HG03066 (cell line): ENCODE data around the gene ISG20.
A peak's percentile ranks its signal among the peaks of the same experiment; 100 is the strongest.

Experiments
- ATAC-seq: cut with Tn5 transposase; IDR thresholded peaks from one replicate; pipeline ENCODE4 v1.9.1; 2021; ENCODE audit warnings: low read depth; ENCODE audit not compliant: unreplicated experiment

ISG20 gene

DNA sequence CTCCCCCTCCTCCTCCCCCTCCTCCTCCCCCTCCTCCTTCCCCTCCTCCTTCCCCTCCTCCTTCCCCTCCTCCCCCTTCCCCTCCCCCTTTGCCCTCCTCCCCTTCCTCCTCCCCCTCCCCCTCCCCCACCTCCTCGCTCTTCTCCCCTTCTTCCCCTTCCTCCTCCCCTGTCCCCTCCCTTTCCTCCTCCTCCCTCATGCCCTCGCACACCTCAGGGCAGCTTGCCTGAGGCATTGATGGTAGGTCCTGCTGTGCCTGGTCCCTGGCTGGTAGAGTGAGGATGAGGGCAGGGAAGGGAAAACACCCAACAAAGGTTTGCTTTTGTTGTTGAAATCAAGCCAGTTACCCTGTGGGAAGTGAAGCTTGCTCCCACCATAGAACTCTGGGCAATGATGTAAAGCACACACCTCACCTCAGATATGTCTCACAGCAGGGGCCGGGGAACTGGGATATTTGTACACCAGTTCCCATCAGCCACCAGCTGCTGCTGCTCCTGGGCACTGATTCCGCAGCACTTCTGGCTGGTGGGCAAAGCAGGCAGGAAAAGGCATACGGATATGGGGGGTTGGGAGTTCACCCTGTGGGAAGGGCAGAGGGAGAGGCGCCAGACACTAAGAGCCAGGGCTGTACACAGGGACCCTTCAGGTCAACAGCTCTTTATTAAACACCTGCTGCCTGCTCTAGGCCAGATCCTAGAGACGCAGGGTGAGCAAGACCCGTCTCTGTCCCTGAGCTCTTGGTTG, 13.8 kb downstream of the ISG20 start:
- no peak for ATAC-seq

DNA sequence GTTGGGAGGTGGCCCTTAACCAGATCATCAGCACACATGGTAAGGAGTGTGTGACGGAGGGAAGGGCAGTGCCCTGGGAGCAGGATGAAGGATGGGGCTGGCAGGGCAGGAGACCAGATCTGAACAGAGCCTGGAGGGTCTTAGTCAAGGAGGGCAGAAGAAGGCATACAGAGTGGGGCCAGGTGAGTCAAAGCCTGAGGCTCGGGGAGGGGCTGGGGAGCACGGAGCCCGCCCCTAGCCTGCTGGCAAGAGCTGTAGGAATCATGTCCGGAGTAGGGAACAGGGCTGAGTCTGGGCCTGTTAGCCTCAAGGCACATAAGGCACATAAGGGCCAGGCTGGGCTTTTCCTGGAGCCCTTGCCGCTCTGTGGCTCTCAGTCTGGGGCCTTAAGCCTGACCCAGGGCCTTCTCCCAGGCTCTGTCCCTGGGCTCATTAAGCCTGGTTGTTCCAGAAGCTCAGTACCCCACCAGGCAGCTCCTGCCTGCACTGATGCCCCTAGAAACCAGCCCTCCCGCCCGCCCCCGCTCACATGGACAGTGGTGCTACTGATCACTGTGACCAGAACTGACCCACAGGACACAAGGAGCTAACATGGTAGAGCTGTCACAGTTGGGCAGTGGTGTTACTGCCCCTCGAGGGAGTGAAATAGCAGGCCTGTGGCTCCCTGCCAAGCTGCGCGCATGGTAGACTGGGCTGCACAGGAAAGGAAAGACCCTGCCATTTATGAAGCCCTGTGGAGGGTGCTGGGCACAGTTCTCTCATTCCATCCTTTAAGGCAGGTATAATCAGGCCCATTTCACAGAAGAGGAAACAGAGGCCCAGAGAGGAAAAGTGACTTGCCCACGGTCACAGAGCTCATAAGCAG, 14.6 kb downstream of the ISG20 start:
- ATAC-seq = no peak

DNA sequence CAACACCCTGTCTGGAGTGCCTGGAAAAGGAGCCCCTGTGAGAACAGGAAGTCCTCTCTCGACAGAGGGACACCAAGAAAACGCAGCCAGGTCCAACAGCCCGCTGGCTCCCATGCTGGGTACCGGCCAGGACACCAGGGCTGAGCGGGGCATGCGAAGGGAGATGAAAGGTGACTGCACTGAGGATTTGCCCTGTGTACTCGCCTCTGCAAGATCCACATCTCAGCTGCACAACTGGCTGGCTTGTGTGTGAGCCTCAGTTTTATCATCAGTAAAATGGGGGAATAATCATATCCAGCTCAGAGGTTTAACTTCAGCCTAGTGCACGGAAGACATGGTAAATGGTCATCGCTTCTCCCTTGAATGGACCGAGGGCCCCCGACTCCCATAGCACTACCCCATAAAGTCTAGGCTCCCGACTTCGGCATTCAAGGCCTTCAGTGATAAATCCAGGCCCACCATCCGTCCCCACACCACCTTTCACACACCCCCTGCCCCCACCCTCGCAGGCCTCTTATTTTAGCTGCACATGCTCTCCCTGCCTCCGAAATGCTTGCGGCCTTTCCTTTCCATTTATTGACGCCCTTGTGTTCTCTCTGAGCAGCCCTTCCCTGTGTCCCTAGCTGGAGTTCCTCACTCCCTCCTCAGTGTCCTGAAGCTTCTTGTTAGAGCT, 15.8 kb downstream of the ISG20 start:
- ATAC-seq = no peak

DNA sequence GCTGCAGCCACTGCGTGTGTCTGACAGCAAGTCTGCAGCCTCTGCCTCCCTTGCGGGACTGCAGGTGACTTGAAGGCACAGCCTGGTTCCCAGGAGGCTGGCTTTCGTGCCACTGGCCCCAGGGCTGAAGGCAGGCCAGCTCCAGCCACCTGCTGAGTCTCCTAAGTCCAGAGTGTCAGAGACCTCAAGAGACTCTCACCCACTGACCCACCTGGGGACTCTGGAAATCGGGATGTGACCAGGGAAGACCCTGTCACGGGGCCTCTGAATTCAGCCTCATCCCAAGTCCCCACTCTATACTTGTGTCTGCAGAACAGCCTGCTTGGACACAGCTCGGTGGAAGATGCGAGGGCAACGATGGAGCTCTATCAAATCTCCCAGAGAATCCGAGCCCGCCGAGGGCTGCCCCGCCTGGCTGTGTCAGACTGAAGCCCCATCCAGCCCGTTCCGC, 16.3 kb downstream of the ISG20 start:
- ATAC-seq = no peak

DNA sequence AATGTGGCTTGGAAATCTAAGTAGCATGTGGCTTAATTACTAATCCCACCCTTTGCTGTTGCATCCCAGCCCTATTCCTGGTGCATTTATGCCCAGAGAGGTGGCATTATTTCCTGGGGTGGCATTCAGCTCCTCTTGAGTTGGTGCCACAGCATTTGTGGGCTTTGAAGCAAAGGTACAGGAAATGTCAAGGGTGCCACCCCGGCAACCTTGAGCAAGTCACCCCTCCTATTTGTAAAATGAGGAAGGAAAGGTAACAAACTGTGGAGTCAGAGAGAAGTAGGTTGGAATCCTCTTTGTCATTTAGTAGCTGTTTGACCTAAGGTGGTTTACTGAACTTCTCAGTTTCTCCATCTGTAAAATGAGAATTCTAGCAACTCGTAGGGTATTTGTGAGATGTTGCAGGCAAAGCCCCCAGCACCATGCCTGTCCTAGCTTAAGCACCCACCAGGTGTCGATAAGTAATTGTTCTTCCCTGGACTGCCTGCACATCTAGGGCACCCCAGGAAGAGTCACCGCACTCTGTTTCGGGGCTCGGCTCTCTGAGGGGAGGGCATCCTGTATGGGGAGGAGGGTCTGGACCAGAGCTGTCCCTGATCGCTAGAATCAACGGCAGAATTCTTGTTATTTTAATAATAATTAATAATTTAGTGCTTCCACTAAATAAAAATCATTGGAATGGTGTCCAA, 17.1 kb downstream of the ISG20 start:
- ATAC-seq = no peak

DNA sequence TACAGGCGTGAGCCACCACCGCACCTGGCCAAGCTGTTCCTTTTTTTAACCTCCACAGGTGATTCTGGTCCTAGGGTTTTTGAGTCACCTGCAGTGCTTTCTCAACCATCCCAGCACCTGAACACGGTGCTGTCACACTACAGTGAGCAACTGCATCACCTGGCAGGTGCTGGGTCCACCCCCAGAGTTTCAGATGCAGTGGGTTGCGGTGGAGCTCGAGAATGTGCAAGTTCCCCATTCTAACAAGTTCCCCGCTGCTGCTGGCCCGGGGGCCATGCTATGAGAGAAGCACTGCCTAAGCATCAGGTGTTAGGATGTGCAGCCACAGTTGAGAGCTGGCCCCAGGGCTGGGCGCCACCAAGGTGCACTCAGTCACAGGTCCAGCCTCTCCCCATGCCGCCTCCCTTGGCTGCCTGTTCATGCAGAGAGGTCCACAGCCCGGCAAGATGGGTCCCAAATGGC, 18.0 kb downstream of the ISG20 start:
- ATAC-seq = peak; percentile 91

DNA sequence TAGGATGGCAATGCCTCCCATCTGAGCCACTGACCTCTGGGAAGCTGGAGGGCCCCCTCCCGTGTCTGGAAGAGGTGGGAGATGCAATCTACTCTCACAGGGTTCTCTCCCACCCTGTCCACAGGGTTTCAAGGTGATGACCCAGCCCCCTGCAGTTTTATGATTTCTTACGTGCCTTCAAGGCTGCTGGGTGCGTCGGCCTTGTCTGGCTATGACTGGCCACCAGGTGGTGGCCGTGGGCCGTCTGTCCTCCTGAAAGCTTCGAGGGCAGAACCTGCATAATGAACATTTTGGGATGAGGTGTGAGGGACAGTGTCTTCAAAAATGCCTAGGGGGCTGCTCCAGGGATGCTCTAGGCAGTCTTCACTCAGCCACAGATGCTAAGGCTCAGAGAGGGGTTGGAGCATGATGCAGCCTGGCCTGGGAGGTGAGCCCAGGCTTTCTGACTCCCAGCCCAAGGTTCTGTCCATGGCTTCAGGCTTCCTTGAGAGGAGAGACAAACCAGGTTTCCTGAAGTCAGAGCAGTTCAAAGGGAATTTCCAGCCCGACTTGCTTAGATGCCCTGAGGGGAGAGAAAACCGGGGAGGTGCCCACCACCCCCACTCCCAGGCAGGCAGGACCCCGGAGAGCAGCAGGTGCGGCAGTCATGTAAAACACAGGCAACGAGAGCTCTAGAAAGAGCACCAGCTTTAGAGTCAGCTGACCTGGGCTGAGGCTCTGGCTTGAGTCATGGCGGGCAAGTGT, 18.7 kb downstream of the ISG20 start:
- peak; percentile 25 for ATAC-seq

DNA sequence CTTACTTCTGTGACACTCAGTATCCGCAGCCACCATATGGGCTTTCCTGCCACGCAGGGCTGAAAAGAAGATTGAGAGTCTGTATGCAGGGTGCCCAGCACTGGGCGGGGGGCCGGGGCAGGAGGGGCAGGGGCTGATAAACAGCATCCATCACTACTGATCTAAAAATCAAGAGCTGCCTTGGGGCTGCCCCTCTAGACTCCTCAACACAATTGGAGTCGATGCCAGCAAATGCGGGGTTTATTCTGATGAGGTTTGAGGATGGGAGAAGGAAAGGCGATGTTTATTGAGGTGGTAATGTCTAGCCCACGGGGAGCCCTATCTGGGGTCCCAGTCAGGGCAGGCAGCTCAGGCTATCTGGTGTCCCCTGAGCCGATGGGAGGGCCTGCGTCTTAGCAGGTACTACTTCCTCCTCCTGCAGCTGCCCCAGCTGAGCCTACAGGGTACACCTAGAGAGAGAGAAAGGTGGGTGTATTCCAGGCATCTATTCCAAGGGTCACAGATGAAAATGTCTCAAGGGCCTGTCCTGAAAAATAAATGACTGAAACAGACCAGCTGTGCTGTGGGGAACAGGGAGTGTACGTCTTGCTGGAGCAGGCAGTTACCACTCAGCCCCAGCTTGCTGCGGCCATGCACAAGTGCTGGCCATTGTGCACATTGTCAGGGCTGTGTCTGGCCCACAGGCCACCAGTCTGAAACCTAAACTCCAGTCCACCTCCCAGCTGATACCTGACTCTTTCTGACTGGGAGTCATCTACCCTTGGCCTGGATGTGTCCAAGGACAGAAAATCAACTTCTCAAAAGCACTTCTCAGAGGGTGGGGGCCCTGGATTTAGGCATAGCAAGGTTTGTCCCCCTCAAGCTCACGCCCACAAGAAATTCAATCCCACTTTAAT, 19.5 kb downstream of the ISG20 start:
- no peak for ATAC-seq

DNA sequence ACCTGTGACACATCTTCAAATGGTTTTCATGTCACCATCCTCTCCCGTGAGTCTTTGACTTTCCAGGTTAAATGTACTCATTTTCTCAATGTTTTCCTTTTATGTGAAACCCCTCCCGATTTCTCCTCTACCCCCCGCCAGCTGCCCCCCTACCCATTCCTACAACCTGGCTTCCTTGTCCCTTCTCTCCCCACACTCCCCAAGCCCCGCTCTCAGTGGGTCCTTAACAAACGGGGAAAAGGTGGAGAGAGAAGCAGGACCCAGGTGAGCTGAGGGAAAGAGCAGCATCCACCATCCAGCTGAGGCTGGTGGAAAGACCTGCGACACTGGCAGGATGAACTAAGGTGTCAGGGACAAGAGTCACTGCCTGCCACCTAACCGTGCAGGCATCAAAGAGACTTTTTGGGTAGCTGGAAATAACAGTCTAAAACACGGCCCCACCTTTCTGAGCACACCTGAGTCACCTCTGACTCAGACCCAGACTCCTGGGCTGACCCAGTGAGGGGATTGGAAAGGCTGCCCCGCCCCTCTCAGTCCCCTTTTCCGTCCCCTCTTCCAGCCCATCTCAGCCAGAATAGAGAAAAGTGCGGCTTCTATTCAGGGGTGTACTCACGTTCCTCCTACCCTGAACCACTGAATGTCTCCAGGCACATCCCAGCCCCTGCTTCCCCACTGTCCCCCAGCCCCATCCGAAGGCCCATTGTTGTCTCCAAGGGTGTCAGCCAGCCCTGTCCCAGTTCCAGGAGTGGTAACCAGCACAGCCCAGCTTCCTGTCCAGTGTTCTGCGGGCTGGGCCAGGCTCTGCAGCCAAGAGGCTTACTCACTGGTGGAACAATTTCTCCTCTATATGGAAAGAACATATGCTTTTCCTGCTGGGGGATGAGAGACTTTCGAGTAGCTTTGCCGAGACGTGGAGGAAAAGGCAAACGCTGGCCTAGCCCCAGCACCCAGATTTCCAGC, 20.4 kb downstream of the ISG20 start:
- no peak for ATAC-seq

DNA sequence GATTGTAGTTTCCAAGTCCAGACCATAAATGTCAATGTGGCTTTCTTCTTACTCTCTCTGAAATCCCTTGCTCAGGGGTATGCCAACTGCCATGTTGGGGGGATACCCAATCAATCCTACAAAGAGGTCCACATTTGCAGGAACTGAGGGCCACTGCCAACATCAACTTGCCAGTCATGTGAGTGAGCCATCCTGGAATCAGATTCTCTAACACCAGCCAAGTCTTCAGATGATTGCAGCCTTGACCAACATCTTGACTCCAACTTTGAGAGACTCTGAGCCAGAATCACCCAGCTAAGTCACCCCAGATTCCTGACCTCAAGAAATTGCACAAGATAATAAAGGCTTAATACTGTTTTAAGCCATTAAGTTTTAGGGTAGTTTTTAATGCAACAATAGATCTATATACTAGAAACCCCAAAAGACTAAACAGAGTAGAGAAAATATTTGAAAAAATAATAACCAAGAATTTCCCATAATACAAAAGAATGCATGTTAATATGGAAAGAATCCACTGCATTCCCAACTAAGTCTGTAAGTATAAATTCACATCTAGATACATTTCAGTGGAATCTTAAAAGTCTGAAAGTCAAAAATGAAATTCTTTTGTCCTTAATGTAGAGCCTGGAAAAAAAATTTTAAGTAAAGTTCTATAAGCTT, 22.4 kb downstream of the ISG20 start:
- ATAC-seq = no peak

DNA sequence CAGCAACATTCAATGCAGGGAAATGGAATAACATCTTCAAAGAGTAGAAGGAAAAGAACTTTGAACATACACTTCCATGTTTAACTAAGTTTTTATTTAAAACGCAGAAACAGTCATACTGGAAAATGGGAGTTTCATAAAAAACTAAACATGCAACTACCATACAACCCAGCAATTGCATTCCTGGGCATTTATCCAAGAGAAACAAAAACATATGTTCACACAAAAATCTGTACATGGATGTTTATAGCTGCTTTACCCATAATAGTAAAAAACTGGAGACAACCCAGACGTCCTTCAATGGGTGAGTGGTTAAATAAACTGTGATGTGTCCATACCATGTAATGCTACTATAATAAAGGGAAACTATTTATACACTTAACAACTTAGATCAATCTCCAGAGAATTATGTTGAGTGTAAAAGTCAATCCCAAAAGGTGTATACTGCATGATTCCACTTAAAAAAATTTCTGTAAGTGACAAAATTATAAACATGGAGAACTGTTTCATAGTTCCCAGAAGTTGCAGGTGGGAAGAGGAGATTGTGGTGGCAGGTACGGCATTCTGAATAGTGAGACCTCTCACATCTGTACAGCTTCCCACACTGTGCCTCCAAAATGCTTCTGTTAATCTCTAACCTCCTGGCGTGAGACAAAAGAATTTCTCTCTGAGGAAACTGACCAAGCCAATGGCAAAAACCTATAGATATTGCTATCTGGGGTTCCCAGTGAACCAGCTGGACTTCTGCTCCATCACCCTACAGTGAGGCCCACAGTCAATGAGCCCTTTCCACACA, 23.1 kb downstream of the ISG20 start:
- ATAC-seq = no peak

DNA sequence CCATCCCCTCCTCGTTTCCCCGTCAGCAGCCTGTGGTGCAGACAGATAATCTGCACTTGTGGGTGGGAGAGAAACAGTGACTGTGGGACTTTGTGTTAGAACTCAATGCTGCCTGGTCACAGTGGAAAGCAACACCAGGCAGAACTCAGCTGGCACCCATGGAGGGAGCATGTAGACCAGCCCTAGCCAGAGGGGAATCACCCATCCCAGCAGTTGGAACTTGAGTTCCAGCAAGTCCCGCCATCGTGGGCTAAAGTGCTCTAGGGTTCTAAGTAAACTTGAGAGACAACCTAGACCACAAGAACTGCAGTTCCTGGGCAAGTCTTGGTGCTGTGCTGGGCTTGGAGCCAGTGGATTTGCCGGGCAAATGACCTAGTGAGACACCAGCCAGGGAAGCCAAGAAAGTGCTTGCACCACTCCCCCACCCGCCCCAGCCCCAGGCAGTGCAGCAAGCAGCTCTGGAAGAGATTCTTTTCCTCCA, 24.4 kb downstream of the ISG20 start:
- no peak for ATAC-seq

DNA sequence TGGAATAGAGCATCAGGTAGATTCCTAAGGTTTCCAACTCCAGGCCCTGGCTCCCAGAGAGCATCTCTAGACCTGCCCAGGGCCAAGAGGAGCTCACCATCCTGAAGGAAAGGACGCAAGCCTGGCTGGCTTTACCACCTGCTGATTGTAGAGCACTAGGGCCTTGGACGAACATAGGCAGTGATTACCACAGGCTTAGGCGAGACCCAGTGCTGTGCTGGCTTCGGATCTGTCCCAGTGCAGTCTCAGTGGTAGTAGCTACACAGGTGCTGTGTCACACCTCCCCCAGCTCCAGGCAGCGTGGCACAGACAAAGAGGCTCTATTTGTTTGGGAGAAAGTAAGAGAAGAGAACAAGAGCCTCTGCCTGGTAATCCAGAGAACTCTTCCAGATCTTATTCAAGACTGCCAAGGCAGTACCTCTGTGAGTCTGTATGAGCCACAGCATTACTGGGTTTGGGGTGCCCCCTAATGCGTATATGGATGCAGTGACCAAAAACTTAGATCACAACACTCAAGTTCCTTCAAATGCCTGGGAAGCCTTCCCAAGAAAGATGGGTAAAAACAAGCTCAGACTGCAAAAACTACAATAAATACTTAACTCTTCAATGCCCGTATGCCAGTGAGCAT, 25.4 kb downstream of the ISG20 start:
- no peak for ATAC-seq

DNA sequence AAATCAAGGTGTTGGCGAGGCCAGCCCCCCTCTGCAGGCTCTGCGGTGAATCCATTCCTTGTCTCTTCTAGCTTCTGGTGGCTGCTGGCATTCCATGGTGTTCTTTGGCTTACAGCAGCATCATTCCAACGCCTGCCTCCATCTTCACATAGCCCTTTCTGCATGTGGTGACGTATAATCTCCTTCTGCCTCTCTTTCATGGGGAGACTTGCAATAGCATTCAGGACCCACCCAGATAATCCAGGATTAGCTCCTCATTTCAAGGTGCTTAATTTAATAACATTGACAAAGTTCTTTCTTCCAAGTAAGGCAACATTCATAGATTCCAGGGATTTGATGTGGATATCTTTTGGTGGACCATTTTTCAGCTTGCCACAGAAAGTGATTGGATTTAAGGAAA, 35.8 kb downstream of the ISG20 start:
- ATAC-seq = no peak

DNA sequence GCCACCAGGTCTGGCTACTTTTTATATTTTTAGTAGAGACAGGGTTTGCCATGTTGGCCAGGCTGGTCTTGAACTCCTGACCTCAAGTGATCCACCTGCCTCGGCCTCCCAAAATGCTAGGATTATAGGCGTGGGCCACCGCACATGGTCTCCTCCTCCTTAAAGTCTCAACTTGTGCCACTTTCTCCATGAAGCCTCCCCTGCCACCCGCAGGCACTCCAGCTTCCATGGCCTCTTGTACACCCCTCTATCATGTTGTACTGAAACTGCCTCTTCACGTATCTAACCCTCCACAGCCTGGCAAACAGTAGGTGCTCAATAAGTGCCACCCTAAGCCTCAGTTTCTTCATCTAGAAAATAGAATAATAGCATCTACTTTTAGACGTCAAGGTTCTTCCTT, 39.9 kb downstream of the ISG20 start:
- ATAC-seq = no peak
